Measurements from ENCODE around the gene CHST7. TPM values are rescaled to one million over a fixed set of nuclear protein-coding genes. Genes with fewer than 3 reads are reported as not detected.

CHST7 gene
- total RNA-seq, 1 experiment from 2014 or later, result 3.6 TPM

GRCh38 chrX:46611658-46612362, 38.2 kb downstream of the CHST7 start:
- no peak overlapping the region for H3K4me3 ChIP-seq
- H3K27me3 ChIP-seq, result no peaks in the 10 kb centered on the region
- no peaks in the 10 kb centered on the region for H3K4me1 ChIP-seq
- DNase-seq, result no peak
- H3K27ac ChIP-seq, result no peak overlapping the region
- H3K36me3 ChIP-seq, result no peaks in the 10 kb centered on the region
- no peaks in the 10 kb centered on the region for H3K9me3 ChIP-seq (replicated peaks)

DNA sequence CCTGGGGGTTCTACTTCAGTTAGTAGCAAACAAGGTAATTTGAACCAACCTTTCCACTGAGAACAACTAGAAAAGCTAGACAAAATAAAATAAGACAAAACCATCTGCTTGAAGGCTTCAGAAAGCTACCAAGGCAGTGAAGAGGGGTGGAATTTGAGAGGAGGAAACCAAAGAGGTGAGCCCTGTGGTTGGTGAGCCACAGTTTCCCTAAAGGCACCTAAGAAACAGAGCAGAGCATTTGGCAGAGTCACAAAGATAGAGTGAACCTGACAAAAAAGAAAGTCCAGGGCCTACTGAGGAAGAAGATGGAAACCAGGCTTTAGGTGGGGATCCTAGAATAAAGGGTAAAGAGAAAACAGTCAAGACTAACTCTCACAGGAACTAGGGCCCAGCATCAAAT, 44.3 kb downstream of the CHST7 start:
- H3K4me1 ChIP-seq, result no peaks in the 10 kb centered on the region
- DNase-seq, result no peak
- no peaks in the 10 kb centered on the region for H3K27me3 ChIP-seq
- H3K36me3 ChIP-seq, result no peaks in the 10 kb centered on the region
- no peak overlapping the region for H3K4me3 ChIP-seq
- no peak overlapping the region for H3K27ac ChIP-seq
- no peaks in the 10 kb centered on the region for H3K9me3 ChIP-seq (replicated peaks)

- Histone ChIP-seq H3K27me3 (no peaks in the 10 kb centered on the region), H3K4me3 (no peak overlapping the region), H3K27ac (no peak overlapping the region), H3K9me3 (replicated peaks) (no peaks in the 10 kb centered on the region), H3K4me1 (no peaks in the 10 kb centered on the region), H3K36me3 (no peaks in the 10 kb centered on the region)
- no peak for DNase-seq
These were observed 45.4 kb downstream of the CHST7 start for GRCh38 chrX:46618947-46619346.

- Histone ChIP-seq H3K36me3 (no peaks in the 10 kb centered on the region), H3K4me3 (no peak overlapping the region), H3K4me1 (no peaks in the 10 kb centered on the region), H3K27me3 (no peaks in the 10 kb centered on the region), H3K27ac (no peak overlapping the region), H3K9me3 (replicated peaks) (no peaks in the 10 kb centered on the region)
- DNase-seq, result no peak
These were observed 46.9 kb downstream of the CHST7 start for GRCh38 chrX:46620505-46620904.

GRCh38 chrX:46621572-46621971, 48.0 kb downstream of the CHST7 start:
- Histone ChIP-seq H3K9me3 (replicated peaks) (no peaks in the 10 kb centered on the region), H3K4me1 (no peaks in the 10 kb centered on the region), H3K27me3 (no peaks in the 10 kb centered on the region), H3K4me3 (no peak overlapping the region), H3K27ac (no peak overlapping the region), H3K36me3 (no peaks in the 10 kb centered on the region)
- DNase-seq, result no peak

DNA sequence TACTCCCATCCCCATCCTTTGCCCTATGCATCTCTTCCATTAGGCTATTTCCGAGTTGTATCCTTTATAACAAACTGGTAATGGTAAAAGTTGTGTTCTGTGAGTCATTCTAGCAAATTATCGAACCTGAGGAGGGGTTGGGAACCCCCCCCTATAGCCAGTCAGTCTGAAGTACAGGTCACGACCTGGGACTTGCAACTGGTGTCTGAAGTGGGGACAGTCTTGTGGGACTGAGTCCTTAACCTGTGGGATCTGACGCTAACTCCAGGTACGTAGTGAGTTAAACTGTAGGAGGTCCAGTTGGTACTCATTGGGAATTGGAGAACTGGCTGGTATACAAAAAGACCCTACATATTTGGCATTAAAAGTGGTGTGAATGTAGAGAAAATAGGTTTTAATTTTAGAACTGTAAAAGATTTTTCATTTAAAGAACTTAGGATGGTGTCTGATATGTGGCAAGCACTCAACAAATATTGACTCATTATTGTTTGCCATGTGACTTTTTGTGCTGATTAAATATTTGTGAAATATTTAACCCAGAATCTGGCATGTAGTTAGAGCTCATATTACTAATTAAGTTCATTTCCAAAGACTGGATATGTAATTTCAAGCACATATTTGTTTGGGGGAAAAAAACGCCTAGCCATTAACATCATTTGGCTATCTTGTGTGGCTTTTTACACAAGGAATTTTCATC, 50.7 kb downstream of the CHST7 start:
- no peak for DNase-seq
- Histone ChIP-seq H3K4me3 (no peak overlapping the region), H3K36me3 (no peaks in the 10 kb centered on the region), H3K27ac (no peak overlapping the region), H3K9me3 (replicated peaks) (no peaks in the 10 kb centered on the region), H3K4me1 (no peaks in the 10 kb centered on the region), H3K27me3 (no peaks in the 10 kb centered on the region)

DNA sequence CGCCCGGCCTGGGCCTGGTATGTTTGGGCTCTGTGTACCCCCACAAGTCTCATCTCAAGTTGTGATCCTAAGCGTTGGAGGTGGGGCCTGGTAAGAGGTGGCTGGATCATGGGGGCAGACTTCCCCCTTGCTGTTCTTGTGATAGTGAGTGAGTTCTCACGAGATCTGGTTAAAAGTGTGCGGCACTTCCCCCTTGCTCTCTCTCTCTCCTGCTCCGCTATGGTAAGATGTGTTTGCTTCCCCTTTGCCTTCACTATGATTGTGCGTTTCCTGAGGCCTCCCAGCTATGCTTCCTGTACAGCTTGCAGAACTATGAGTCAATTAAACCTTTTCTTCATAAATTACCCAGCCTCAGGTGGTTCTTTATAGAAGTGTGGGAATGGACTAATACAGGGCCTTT, 53.0 kb downstream of the CHST7 start:
- Histone ChIP-seq H3K9me3 (replicated peaks) (no peaks in the 10 kb centered on the region), H3K27ac (no peak overlapping the region), H3K36me3 (no peaks in the 10 kb centered on the region), H3K4me3 (no peak overlapping the region), H3K4me1 (0 out of 2 replicates have a peak, but pooled peaks cover 5% of the 10 kb centered on the region), H3K27me3 (no peaks in the 10 kb centered on the region)
- DNase-seq, result no peak

DNA sequence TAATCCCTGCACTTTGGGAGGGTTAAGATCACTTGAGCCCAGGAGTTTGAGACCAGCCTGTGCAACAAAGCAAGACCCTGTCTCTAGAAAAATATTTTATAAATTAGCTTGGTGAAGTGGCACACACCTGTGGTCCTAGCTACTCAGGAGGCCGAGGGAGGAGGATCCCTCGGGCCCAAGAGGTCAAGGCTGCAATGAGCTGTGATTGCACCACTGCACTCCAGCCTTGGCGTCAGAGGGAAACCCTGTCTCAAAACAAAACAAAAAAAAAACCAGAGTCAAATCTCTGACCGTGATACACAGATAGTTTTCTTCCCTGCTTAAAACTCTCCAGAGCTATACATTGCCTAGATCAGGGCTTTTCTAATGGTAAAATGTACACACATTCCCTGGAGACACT, 53.5 kb downstream of the CHST7 start:
- no peak overlapping the region for H3K4me3 ChIP-seq
- no peaks in the 10 kb centered on the region for H3K27me3 ChIP-seq
- no peaks in the 10 kb centered on the region for H3K36me3 ChIP-seq
- H3K4me1 ChIP-seq, result 0 out of 2 replicates have a peak, but pooled peaks cover 5% of the 10 kb centered on the region
- no peak overlapping the region for H3K27ac ChIP-seq
- H3K9me3 ChIP-seq (replicated peaks), result no peaks in the 10 kb centered on the region
- no peak for DNase-seq

DNA sequence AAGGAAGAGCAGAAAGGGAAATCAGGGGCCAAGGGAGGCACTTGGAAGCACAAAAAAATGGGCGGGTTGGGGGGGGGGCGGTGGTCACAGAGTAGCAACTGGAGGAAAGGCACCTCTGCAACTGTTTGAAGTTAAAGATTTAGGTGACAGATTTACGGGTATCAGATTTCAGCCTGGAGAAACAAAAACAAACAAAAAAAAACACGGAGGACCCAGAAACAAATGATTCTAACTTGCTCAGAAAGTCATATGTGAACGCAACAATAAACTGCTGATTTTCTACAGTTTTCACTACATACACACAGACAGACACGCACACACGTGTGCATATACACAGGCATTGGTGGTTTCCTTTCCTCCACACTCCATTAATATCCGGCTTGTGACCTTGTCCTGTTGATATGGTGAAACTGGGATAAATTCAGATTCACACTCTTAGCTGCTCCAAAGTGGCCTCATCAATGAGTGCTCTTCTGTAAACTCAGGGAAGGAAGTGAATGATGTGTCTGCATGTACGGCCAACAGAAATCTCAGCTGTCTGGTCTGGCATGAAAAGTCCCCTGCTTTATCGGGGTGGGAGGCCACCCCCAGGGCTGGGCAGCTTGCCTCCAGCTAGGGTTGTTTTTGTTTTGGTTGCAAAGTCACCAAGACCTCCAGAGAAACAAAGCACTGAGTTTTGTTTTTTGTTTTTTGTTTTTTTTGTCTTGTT, 54.3 kb downstream of the CHST7 start:
- no peaks in the 10 kb centered on the region for H3K27me3 ChIP-seq
- H3K4me3 ChIP-seq, result no peak overlapping the region
- H3K4me1 ChIP-seq, result 0 out of 2 replicates have a peak, but pooled peaks cover 5% of the 10 kb centered on the region
- H3K9me3 ChIP-seq (replicated peaks), result no peaks in the 10 kb centered on the region
- DNase-seq, result no peak
- H3K27ac ChIP-seq, result no peak overlapping the region
- no peaks in the 10 kb centered on the region for H3K36me3 ChIP-seq

- 0 out of 2 replicates have a peak, but pooled peaks cover 5% of the 10 kb centered on the region for H3K4me1 ChIP-seq
- no peak for DNase-seq
- H3K27me3 ChIP-seq, result no peaks in the 10 kb centered on the region
- no peaks in the 10 kb centered on the region for H3K36me3 ChIP-seq
- no peak overlapping the region for H3K4me3 ChIP-seq
- H3K27ac ChIP-seq, result no peak overlapping the region
- H3K9me3 ChIP-seq (replicated peaks), result no peaks in the 10 kb centered on the region
These were observed 55.2 kb downstream of the CHST7 start for GRCh38 chrX:46628460-46629371.

- Histone ChIP-seq H3K4me1 (0 out of 2 replicates have a peak, but pooled peaks cover 5% of the 10 kb centered on the region), H3K4me3 (no peak overlapping the region), H3K27me3 (no peaks in the 10 kb centered on the region), H3K9me3 (replicated peaks) (no peaks in the 10 kb centered on the region), H3K36me3 (no peaks in the 10 kb centered on the region), H3K27ac (no peak overlapping the region)
- peak in 1 of 2 experiments; percentile 15 for DNase-seq
These were observed 56.6 kb downstream of the CHST7 start for GRCh38 chrX:46630141-46630540.

- DNase-seq, result no peak
- H3K9me3 ChIP-seq (replicated peaks), result no peaks in the 10 kb centered on the region
- no peak overlapping the region for H3K4me3 ChIP-seq
- H3K27ac ChIP-seq, result no peak overlapping the region
- no peaks in the 10 kb centered on the region for H3K27me3 ChIP-seq
- H3K4me1 ChIP-seq, result 0 out of 2 replicates have a peak, but pooled peaks cover 5% of the 10 kb centered on the region
- H3K36me3 ChIP-seq, result no peaks in the 10 kb centered on the region
These were observed 61.0 kb downstream of the CHST7 start for GRCh38 chrX:46634577-46634976.

- 0 out of 2 replicates have a peak, but pooled peaks cover 4% of the 10 kb centered on the region for H3K4me1 ChIP-seq
These were observed 61.6 kb downstream of the CHST7 start for GRCh38 chrX:46635186-46635585.

GRCh38 chrX:46636223-46636622, 62.7 kb downstream of the CHST7 start:
- DNase-seq, result no peak
- Histone ChIP-seq H3K4me3 (no peak overlapping the region), H3K27me3 (no peaks in the 10 kb centered on the region), H3K27ac (no peak overlapping the region), H3K9me3 (replicated peaks) (no peaks in the 10 kb centered on the region), H3K36me3 (no peaks in the 10 kb centered on the region), H3K4me1 (no peaks in the 10 kb centered on the region)

More at GRCh38 chrX:46635186-46635585, 61.6 kb downstream of the CHST7 start:
- no peaks in the 10 kb centered on the region for H3K36me3 ChIP-seq
- H3K4me3 ChIP-seq, result no peak overlapping the region
- no peak overlapping the region for H3K27ac ChIP-seq
- no peaks in the 10 kb centered on the region for H3K27me3 ChIP-seq
- DNase-seq, result no peak
- no peaks in the 10 kb centered on the region for H3K9me3 ChIP-seq (replicated peaks)

Measured in SJCRH30 (cell line).